ENCODE results near the gene DIP2A.

DNA sequence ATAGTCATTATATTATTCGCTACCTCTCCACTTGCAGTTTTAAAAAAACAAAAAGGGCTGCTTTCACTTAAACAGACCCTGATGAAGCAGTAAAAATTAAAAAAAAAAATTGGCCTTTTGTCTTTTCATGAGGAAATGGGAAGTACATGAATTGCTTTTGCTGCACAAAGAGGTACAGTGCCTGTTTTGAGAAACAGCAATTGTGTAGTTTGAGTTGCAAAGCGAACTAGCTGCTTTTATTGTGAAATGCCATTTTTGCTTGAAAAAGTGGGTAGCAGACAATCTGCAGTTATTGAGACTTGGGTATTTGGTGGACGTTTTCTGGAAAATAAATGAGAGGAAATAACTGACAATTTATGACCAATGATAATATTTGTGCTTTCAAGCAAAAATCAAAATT lies 7.0 kb downstream of the DIP2A start:
- TF ChIP-seq FOXP2 (optimal IDR thresholded peaks at IDR 0.05; ENCODE audit: control extremely low read depth, extremely low read length, insufficient read depth) (no peak), EZH2 (IDR thresholded peaks at IDR 0.05) (no peak)
